Lower leg skin (tissue), 3 donors: ENCODE results near the gene CFAP20DC.

Source experiments
- POLR2A ChIP-seq, 2 donors: fragments of 450-650 bp; IDR thresholded peaks; one replicate each; pipeline ENCODE4 v1.6.1; 2016 to 2017; ENCODE audit warnings: antibody characterized with exemption in 2 of 2, mild to moderate bottlenecking in 1 of 2, moderate library complexity in 1 of 2
- TF ChIP-seq, protein P1 (sequence below), 3 donors: fragments of 450-650 bp; IDR thresholded peaks; one replicate each; pipeline ENCODE4 v1.5.1; 2016; ENCODE audit warnings: antibody characterized with exemption in 3 of 3, mild to moderate bottlenecking in 3 of 3, moderate library complexity in 2 of 3

DNA sequence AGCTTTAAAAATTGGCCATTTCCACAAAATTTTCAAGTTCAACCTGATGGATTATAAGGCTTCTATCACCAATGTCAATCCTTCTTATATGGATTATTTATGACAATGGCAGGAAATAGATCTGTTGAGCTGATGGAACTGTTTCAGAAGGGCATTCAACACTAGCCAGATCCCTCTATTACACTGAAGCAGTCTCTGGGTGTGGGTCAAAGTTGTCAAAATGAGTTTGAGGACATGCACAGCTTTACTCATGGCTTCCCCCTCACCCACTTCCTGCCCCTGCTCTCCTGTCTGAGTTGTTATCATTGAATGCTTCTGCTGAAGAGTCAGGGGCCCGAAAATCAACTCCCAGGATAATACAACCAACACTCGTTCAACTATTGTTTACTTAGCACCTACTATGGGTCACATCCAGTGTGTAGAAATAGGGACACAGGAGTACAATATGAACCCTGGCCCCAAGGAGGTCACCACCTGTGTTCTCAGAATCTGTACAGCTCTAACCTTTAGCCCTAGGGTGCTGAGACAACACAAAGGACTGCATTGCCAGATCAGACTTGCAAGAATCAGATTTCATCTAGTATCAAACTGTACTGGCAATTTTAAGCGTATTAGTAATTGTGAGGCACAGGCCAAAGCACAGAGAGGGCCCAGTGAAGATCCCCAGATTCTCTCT, 341.6 kb downstream of the CFAP20DC start:
- TF ChIP-seq POLR2A (IDR thresholded peaks at IDR 0.05) = no peak
- TF ChIP-seq, protein P1, sequence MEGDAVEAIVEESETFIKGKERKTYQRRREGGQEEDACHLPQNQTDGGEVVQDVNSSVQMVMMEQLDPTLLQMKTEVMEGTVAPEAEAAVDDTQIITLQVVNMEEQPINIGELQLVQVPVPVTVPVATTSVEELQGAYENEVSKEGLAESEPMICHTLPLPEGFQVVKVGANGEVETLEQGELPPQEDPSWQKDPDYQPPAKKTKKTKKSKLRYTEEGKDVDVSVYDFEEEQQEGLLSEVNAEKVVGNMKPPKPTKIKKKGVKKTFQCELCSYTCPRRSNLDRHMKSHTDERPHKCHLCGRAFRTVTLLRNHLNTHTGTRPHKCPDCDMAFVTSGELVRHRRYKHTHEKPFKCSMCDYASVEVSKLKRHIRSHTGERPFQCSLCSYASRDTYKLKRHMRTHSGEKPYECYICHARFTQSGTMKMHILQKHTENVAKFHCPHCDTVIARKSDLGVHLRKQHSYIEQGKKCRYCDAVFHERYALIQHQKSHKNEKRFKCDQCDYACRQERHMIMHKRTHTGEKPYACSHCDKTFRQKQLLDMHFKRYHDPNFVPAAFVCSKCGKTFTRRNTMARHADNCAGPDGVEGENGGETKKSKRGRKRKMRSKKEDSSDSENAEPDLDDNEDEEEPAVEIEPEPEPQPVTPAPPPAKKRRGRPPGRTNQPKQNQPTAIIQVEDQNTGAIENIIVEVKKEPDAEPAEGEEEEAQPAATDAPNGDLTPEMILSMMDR (IDR thresholded peaks at IDR 0.05) = no peak
